Measurements from ENCODE around the gene KDM6B. TPM values are rescaled to one million over a fixed set of nuclear protein-coding genes. Genes with fewer than 3 reads are reported as not detected.
A peak's percentile ranks its signal among the peaks of the same experiment; 100 is the strongest.

Gene KDM6B
- total and polyA plus RNA-seq, 9 of the 15 experiments (the other 6 are each of a cell fraction or from before 2014, with no cell fraction given), result 0.01 to 22.9 (median 2.2) TPM

GRCh38 chr17:7844292-7845154, 10.5 kb downstream of the KDM6B start (continued):
- TF ChIP-seq TRIM24 (IDR thresholded peaks at IDR 0.05) (no peak), CEBPZ (IDR thresholded peaks at IDR 0.05; ENCODE audit: borderline replicate concordance, low read depth, low read length) (no peak), RBM34 (IDR thresholded peaks at IDR 0.05; ENCODE audit: borderline replicate concordance, insufficient read depth, low read length) (no peak), EGR1 (conservative IDR thresholded peaks at IDR 0.05) (0 out of 2 replicates have a peak, but pooled peaks have one; percentile 23), STAT5B (CRISPR knock-in tag; IDR thresholded peaks at IDR 0.05) (no peak), MECOM (CRISPR knock-in tag; IDR thresholded peaks at IDR 0.05) (no peak), SMARCA4 (IDR thresholded peaks at IDR 0.05) (no peak), ZNF316 (IDR thresholded peaks at IDR 0.05) (no peak), RB1 (IDR thresholded peaks at IDR 0.05; ENCODE audit: low read depth) (0 out of 2 replicates have a peak, but pooled peaks have one; percentile 31), MEF2A (IDR thresholded peaks at IDR 0.05; ENCODE audit: control insufficient read depth, low read depth, low read length) (no peak), CHCHD3 (CRISPR knock-in tag; IDR thresholded peaks at IDR 0.05) (no peak), FUS (optimal IDR thresholded peaks at IDR 0.05; ENCODE audit: low read depth, low read length) (no peak), ZNF75A (CRISPR knock-in tag; IDR thresholded peaks at IDR 0.05) (no peak), PRPF4 (IDR thresholded peaks at IDR 0.05; ENCODE audit: insufficient read depth, low read depth, low read length, poor library complexity, severe bottlenecking) (no peak), KLF13 (tag; IDR thresholded peaks at IDR 0.05; ENCODE audit: borderline replicate concordance, low read depth) (no peak), MBD2 (IDR thresholded peaks at IDR 0.05; ENCODE audit: borderline replicate concordance, low read depth) (peak; percentile 49; the same call in 1 of the 2 replicates), SIN3B (IDR thresholded peaks at IDR 0.05; ENCODE audit: low read depth) (no peak), SMAD4 (CRISPR knock-in tag; conservative IDR thresholded peaks at IDR 0.05) (peak; percentile 30; the same call in 1 of the 2 replicates), MITF (IDR thresholded peaks at IDR 0.05) (no peak), E2F5 (CRISPR knock-in tag; IDR thresholded peaks at IDR 0.05) (no peak), HBP1 (CRISPR knock-in tag; IDR thresholded peaks at IDR 0.05) (no peak)

Measured in K562 (cell line).